Measurements from ENCODE around the gene PLXDC1.

Gene PLXDC1

GRCh38 chr17:39151150-39151942 is at the start of gene PLXDC1:
Gene PLXDC1, minus strand, starts transcription at chr17:39151637. Its CDS starts 200 bp downstream, at chr17:39151437.
- DNase-seq (ENCODE audit: extremely low spot score, insufficient read length, low read depth) = no peak
- FAIRE-seq = no peak

- FAIRE-seq = no peak
These were observed 49.6 kb upstream of the PLXDC1 start for GRCh38 chr17:39200957-39201510.

GRCh38 chr17:39200070-39200879 is 48.8 kb upstream of the PLXDC1 start, which contains the start of gene RPL19:
Gene RPL19, plus strand, starts transcription at chr17:39200283. Its CDS starts 62 bp downstream, at chr17:39200345.
- FAIRE-seq (no peak), DNase-seq (ENCODE audit: extremely low spot score, insufficient read length, low read depth) (peak; percentile 73)

More at GRCh38 chr17:39200957-39201510, 49.6 kb upstream of the PLXDC1 start:
- no peak for DNase-seq (ENCODE audit: extremely low spot score, insufficient read length, low read depth)

- peak; percentile 88 for DNase-seq (ENCODE audit: extremely low spot score, insufficient read length, low read depth)
- FAIRE-seq = peak; percentile 93
These were observed 48.3 kb upstream of the PLXDC1 start for GRCh38 chr17:39199820-39200069.

GRCh38 chr17:39198186-39198566 is 46.7 kb upstream of the PLXDC1 start:
- DNase-seq (ENCODE audit: extremely low spot score, insufficient read length, low read depth) (no peak), FAIRE-seq (no peak)

- DNase-seq (ENCODE audit: extremely low spot score, insufficient read length, low read depth) (peak; percentile 55), FAIRE-seq (peak; percentile 65)
These were observed 46.1 kb upstream of the PLXDC1 start, which contains the start of gene CACNB1 for GRCh38 chr17:39197380-39198185. Gene CACNB1, minus strand, starts transcription at chr17:39197669. Its CDS starts 174 bp downstream, at chr17:39197495.

- FAIRE-seq (no peak), DNase-seq (ENCODE audit: extremely low spot score, insufficient read length, low read depth) (no peak)
These were observed 45.4 kb upstream of the PLXDC1 start for GRCh38 chr17:39196808-39197291.

- FAIRE-seq (no peak), DNase-seq (ENCODE audit: extremely low spot score, insufficient read length, low read depth) (no peak)
These were observed 44.9 kb upstream of the PLXDC1 start for GRCh38 chr17:39196241-39196807.

- FAIRE-seq = peak; percentile 33
- DNase-seq (ENCODE audit: extremely low spot score, insufficient read length, low read depth) = no peak
These were observed 44.2 kb upstream of the PLXDC1 start for GRCh38 chr17:39195568-39196160.

- DNase-seq (ENCODE audit: extremely low spot score, insufficient read length, low read depth) (no peak), FAIRE-seq (no peak)
These were observed 43.6 kb upstream of the PLXDC1 start for GRCh38 chr17:39194985-39195524.

GRCh38 chr17:39194089-39194984 is 42.9 kb upstream of the PLXDC1 start:
- FAIRE-seq = no peak
- DNase-seq (ENCODE audit: extremely low spot score, insufficient read length, low read depth) = no peak

- DNase-seq (ENCODE audit: extremely low spot score, insufficient read length, low read depth) = no peak
These were observed 41.9 kb upstream of the PLXDC1 start for GRCh38 chr17:39193346-39193745.

GRCh38 chr17:39192901-39193300 is 41.5 kb upstream of the PLXDC1 start:
- no peak for DNase-seq (ENCODE audit: extremely low spot score, insufficient read length, low read depth)
- no peak for FAIRE-seq

More at GRCh38 chr17:39193346-39193745, 41.9 kb upstream of the PLXDC1 start:
- FAIRE-seq = no peak

GRCh38 chr17:39191750-39192510 is 40.5 kb upstream of the PLXDC1 start:
- FAIRE-seq (no peak), DNase-seq (ENCODE audit: extremely low spot score, insufficient read length, low read depth) (no peak)

GRCh38 chr17:39187152-39187830 is 35.9 kb upstream of the PLXDC1 start:
- FAIRE-seq (no peak), DNase-seq (ENCODE audit: extremely low spot score, insufficient read length, low read depth) (no peak)

GRCh38 chr17:39186481-39187002 is 35.1 kb upstream of the PLXDC1 start:
- FAIRE-seq (no peak), DNase-seq (ENCODE audit: extremely low spot score, insufficient read length, low read depth) (no peak)

Data from GM18507 (cell line).